ENCODE results near the gene GTF2A2.
A peak's percentile ranks its signal among the peaks of the same experiment; 100 is the strongest.
"Not testable (repeated sequence)": the region's sequence is repeated elsewhere in the genome, so short reads cannot be mapped to it uniquely, and the experiment has no call there.

Gene GTF2A2, protein sequence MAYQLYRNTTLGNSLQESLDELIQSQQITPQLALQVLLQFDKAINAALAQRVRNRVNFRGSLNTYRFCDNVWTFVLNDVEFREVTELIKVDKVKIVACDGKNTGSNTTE

DNA sequence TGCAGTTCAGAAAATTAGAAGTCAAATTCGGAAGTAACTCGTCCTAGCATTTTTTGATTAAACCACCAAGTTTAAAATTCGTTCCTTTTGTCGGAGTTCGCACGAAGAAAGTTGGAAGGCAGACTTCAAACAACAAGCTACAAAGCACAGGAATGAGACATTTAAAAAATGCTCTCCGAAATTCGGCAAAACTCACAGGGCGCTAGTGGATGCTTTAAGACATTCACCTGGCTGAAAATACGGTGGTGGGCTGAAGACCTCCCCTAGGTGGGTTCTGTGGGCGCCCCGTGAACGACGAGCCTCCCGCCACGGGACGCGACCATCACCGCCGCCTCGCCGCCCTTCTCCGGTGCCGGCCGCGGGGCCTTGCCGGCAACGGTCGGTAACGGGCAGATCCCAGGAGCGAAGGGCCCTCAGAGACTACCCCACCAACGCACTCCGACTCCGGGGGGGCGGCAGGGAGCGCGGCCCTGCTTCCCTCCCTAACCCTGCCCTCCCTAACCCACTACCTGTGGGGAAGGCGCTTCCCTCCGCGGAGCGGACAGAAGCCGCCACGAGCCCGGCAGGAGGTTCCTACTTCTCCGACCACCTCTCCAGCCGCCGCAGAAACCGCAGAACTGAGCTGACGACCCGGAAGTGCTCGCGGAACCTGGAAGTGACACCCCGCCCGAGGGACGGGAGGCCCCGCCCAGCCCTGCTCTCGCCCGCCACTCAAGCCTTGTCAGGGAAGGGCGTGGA is at the start of gene GTF2A2:
Gene GTF2A2, minus strand, starts transcription at position 619 of the 738 bp plus-strand sequence. CDS start 5,238 bp downstream, outside the sequence.
- peak within 1 kb of the TSS; percentile 86 for H3K4me3 ChIP-seq (ENCODE audit: low read length)
- DNase-seq (ENCODE audit: low read depth) = peak; percentile 89
- TF ChIP-seq, protein P1, sequence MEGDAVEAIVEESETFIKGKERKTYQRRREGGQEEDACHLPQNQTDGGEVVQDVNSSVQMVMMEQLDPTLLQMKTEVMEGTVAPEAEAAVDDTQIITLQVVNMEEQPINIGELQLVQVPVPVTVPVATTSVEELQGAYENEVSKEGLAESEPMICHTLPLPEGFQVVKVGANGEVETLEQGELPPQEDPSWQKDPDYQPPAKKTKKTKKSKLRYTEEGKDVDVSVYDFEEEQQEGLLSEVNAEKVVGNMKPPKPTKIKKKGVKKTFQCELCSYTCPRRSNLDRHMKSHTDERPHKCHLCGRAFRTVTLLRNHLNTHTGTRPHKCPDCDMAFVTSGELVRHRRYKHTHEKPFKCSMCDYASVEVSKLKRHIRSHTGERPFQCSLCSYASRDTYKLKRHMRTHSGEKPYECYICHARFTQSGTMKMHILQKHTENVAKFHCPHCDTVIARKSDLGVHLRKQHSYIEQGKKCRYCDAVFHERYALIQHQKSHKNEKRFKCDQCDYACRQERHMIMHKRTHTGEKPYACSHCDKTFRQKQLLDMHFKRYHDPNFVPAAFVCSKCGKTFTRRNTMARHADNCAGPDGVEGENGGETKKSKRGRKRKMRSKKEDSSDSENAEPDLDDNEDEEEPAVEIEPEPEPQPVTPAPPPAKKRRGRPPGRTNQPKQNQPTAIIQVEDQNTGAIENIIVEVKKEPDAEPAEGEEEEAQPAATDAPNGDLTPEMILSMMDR (conservative IDR thresholded peaks at IDR 0.05; ENCODE audit: low read depth, low read length) = no peak

DNA sequence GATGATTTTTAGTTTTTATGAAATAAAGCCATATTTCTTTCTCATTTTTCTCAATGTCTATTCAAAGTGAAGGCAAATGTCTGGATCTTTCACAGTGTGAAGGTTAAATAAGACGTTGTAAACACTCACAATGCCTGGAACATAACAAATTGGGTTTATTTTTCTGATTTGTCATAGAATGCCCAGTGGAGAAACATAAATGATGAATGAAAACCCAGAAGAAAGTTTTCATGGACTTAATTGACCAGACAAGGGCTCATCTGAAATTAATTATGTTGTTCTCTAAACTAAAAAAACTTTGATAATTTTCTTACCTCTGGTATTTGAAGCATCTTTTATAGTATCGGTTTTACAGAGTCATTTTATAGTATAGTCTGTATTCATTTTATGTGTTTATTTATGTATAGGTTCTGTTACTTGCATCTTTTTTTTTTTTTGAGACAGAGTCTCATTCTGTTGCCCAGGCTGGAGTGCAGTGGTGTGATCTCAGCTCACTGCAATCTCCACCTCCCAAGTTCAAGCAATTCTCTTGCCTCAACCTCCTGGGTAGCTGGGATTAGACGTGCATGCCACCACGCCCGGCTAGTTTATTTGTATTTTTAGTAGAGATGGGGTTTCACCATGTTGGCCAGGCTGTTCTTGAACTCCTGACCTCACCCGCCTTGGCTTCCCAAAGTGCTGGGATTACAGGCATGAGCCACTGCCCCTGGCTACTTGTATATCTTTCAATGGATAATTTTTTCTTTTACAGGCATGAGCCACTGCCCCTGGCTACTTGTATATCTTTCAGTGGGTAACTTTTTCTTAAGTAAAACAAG is 46.9 kb upstream of the GTF2A2 start:
- no peak for DNase-seq (ENCODE audit: low read depth)

DNA sequence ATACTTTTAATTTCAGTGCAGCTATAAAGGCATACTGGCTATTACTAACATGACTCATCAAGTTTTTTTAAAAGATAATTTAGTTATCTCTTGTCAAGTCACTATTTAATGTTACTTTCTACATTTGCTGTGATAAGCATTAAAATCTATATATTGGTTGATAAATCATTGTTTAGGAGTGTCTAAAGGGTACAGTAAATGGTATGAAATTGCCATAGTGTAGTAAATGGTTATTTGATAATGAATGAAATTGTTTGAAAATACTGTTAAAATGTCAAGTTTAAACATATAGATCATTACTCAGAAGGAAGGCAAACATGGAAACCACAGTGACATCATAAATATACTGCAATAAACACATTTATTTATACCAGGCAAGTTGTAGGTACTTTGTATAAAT is 45.0 kb upstream of the GTF2A2 start:
- no peak overlapping the region for H3K4me3 ChIP-seq (ENCODE audit: low read length)
- no peak for DNase-seq (ENCODE audit: low read depth)
- TF ChIP-seq, protein P1 (conservative IDR thresholded peaks at IDR 0.05; ENCODE audit: low read depth, low read length) = no peak

More for the DNA sequence above, 46.9 kb upstream of the GTF2A2 start:
- no peak overlapping the region for H3K4me3 ChIP-seq (ENCODE audit: low read length)
- TF ChIP-seq, protein P1 (conservative IDR thresholded peaks at IDR 0.05; ENCODE audit: low read depth, low read length) = no peak

DNA sequence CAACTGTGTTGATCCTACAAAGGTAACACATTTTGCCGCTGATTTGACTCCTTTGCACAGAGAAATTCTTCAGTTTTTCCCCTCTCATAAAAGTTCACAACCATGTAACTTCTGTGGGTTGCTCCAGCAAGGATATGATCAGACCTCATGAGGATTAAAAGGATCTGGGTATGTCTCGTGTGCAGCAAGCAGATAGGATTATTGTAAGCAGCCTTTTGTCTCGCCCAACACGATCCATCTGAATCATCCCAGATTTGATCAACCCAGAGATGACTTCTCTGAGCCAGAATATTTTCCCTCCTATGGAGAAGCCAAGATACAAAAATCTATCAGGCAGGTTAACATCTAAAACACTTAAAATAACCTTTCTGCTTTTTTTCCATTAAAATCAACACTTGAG is 44.6 kb upstream of the GTF2A2 start:
- TF ChIP-seq, protein P1 (conservative IDR thresholded peaks at IDR 0.05; ENCODE audit: low read depth, low read length) = no peak
- no peak for DNase-seq (ENCODE audit: low read depth)
- H3K4me3 ChIP-seq (ENCODE audit: low read length) = no peak overlapping the region

DNA sequence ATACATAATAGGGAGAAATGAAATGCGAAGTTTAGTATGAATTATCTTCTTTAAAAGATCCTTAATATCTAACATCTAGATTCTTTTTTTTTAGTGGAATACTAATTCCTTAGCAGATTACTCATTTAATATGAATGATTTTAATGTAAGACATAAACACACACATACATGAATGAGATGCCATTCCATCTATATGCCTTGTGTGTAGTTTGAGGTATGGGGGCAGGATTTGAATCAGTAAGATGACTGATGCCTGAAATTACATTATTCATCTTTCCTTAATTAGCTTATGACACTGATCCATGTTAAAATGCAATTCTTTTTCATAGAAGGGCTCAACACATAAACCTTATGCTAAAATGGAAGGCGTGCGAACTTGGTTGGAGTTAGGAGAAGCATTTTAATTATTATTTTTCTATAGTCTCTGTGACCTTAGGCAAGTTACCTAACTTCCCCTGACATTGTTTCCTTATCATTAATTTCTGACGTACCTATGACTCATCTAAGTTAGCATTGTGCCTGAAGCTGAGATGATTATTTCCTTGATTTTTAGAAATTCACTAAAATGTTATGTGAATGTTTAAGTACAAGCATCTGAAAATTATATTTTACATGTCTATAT is 42.6 kb upstream of the GTF2A2 start:
- DNase-seq (ENCODE audit: low read depth) = no peak
- TF ChIP-seq, protein P1 (conservative IDR thresholded peaks at IDR 0.05; ENCODE audit: low read depth, low read length) = no peak

DNA sequence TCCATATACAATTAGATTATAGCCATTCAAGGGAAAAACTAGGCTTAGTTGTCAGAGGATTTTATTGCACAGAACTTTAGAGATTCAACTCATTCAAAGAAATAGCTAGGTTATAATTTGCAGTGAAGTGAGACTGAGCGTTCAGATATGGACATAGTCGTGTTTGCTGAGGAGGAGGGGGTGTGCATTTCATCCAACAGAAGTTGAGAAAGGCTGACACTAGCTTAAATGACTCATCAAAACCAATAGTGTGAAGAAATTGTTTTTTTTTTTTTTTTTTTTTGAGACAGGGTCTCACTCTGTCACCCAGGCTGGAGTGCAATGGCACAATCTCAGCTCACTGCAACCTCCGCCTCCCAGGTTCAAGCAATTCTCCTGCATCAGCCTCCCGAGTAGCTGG is 40.8 kb upstream of the GTF2A2 start:
- not testable (repeated sequence) for H3K4me3 ChIP-seq (ENCODE audit: low read length); DNase-seq (ENCODE audit: low read depth)

More for the DNA sequence above, 42.6 kb upstream of the GTF2A2 start:
- no peak overlapping the region for H3K4me3 ChIP-seq (ENCODE audit: low read length)

DNA sequence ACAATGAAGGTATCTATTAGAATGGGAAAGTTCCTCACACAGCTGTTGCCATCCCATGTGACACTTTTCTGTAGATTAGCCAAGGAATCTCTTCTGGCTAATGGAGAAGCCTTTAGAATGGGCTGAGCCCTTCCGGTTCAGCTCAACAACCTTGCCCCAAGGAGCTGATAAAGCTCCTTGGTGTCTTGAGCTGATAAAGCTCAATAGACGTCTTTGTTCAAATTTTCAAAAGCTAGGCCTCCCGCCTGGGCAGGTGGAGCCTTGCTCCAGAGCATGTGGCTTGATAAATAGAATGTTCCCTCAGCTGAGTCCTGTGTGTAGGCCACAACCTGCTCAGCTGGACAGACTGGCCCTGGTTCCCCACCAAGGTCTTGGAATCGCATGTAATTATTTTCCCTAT is 39.0 kb upstream of the GTF2A2 start:
- TF ChIP-seq, protein P1 (conservative IDR thresholded peaks at IDR 0.05; ENCODE audit: low read depth, low read length) = no peak
- H3K4me3 ChIP-seq (ENCODE audit: low read length) = no peak overlapping the region
- no peak for DNase-seq (ENCODE audit: low read depth)
